ENCODE results near the gene PHC2.
A peak's percentile ranks its signal among the peaks of the same experiment; 100 is the strongest.

PHC2 gene

GRCh38 chr1:33446590-33446989, 15.7 kb upstream of the PHC2 start:
- DNase-seq (ENCODE audit: low spot score) = no peak

GRCh38 chr1:33445108-33445507, 14.2 kb upstream of the PHC2 start:
- DNase-seq (ENCODE audit: low spot score) = no peak

- no peak for DNase-seq (ENCODE audit: low spot score)
Observed at GRCh38 chr1:33443705-33444180, 12.8 kb upstream of the PHC2 start.

- DNase-seq (ENCODE audit: low spot score) = no peak
Observed at GRCh38 chr1:33443080-33443704, 12.3 kb upstream of the PHC2 start.

- no peak for DNase-seq (ENCODE audit: low spot score)
Observed at GRCh38 chr1:33442141-33442540, 11.2 kb upstream of the PHC2 start.

GRCh38 chr1:33441088-33441745, 10.3 kb upstream of the PHC2 start:
- no peak for DNase-seq (ENCODE audit: low spot score)

- no peak for DNase-seq (ENCODE audit: low spot score)
Observed at GRCh38 chr1:33439662-33440061, 8.8 kb upstream of the PHC2 start.

- no peak for DNase-seq (ENCODE audit: low spot score)
Observed at GRCh38 chr1:33438364-33439160, 7.7 kb upstream of the PHC2 start.

GRCh38 chr1:33436557-33437285, 5.8 kb upstream of the PHC2 start:
- no peak for DNase-seq (ENCODE audit: low spot score)

GRCh38 chr1:33435096-33435820, 4.4 kb upstream of the PHC2 start:
- DNase-seq (ENCODE audit: low spot score) = peak; percentile 58

- no peak for DNase-seq (ENCODE audit: low spot score)
Observed at GRCh38 chr1:33434363-33434750, 3.5 kb upstream of the PHC2 start.

- DNase-seq (ENCODE audit: low spot score) = peak; percentile 74
Observed at GRCh38 chr1:33433509-33434362, 2.8 kb upstream of the PHC2 start.

GRCh38 chr1:33429856-33430691, 821 bp downstream of the PHC2 start:
- no peak for DNase-seq (ENCODE audit: low spot score)

GRCh38 chr1:33429332-33429731, 1.6 kb downstream of the PHC2 start:
- no peak for DNase-seq (ENCODE audit: low spot score)

- no peak for DNase-seq (ENCODE audit: low spot score)
Observed at GRCh38 chr1:33428661-33429060, 2.2 kb downstream of the PHC2 start.

- DNase-seq (ENCODE audit: low spot score) = no peak
Observed at GRCh38 chr1:33426916-33427315, 4.0 kb downstream of the PHC2 start.

GRCh38 chr1:33425900-33426299, 5.0 kb downstream of the PHC2 start:
- no peak for DNase-seq (ENCODE audit: low spot score)

- DNase-seq (ENCODE audit: low spot score) = no peak
Observed at GRCh38 chr1:33424610-33425009, 6.3 kb downstream of the PHC2 start.

- DNase-seq (ENCODE audit: low spot score) = no peak
Observed at GRCh38 chr1:33424205-33424604, 6.7 kb downstream of the PHC2 start.

Measured in hepatic stellate cell (primary cell).